ENCODE measurements around the gene KLHDC2. TPM values are rescaled to one million over a fixed set of nuclear protein-coding genes. Genes with fewer than 3 reads are reported as not detected.

KLHDC2 gene
- total and polyA plus RNA-seq, 2 donors (not counting 1 experiment from before 2014, with no cell fraction given) = 59.1 to 135 TPM

DNA sequence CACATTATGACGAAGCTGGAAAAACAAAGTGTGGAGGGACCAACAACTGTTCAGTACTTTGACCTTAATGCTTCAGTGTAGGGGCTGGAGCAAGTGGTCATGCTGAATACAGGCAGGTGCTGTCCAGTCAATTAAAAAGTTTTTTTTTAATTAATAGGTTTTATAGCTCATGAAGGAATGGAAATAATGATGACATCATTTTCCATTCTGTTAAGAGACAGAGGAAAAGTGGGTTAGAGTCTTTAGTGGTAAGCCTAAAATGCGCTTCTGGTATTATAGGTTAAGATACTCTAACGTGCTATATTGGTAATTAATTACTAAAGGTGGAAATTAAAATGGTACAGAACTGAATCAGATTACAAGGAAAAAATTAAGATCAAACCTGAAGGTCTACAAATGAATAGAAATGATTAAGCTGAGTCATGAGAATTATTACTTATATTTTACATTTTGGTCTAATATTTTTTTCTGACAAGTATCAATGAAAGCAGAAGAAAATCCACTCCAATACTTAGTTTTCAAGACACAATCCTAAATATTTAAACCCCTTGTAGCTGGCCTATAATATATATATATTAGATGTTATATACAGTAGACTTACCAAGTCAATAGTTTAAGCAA, 15.6 kb downstream of the KLHDC2 start:
- Histone ChIP-seq H3K9me3 (ENCODE audit: control insufficient read depth, insufficient read depth, low read depth, low read length) (no peaks in the 10 kb centered on the region), H4K20me1 (ENCODE audit: control insufficient read depth, extremely low read depth, insufficient read depth, low read length) (no peaks in the 10 kb centered on the region), H3K79me2 (ENCODE audit: control insufficient read depth, insufficient read depth, low read length) (no peaks in the 10 kb centered on the region), H3K27ac (ENCODE audit: insufficient read depth, low read length) (no peak overlapping the region), H3K4me2 (ENCODE audit: extremely low read depth, insufficient read depth, low read length) (no peak overlapping the region), H3K36me3 (ENCODE audit: control insufficient read depth, insufficient read depth, low read length) (peaks cover 5% of the 10 kb centered on the region), H3K27me3 (ENCODE audit: control insufficient read depth, insufficient read depth, low read length) (no peaks in the 10 kb centered on the region), H3K9ac (ENCODE audit: insufficient read depth, low read length) (no peak overlapping the region), H3K4me1 (ENCODE audit: control insufficient read depth, extremely low read depth, insufficient read depth, low read length) (no peaks in the 10 kb centered on the region), H3K4me3 (replicated peaks in 1 of 4; ENCODE audit: control extremely low read depth in 1 of 4, insufficient read depth in 1 of 4, low read depth in 3 of 4, low read length in 4 of 4) (no peak overlapping the region), H2AFZ (ENCODE audit: low read length) (no peak overlapping the region)
- DNase-seq (ENCODE audit: low read depth in 2 of 2) = no peak
- TF ChIP-seq, protein P1, sequence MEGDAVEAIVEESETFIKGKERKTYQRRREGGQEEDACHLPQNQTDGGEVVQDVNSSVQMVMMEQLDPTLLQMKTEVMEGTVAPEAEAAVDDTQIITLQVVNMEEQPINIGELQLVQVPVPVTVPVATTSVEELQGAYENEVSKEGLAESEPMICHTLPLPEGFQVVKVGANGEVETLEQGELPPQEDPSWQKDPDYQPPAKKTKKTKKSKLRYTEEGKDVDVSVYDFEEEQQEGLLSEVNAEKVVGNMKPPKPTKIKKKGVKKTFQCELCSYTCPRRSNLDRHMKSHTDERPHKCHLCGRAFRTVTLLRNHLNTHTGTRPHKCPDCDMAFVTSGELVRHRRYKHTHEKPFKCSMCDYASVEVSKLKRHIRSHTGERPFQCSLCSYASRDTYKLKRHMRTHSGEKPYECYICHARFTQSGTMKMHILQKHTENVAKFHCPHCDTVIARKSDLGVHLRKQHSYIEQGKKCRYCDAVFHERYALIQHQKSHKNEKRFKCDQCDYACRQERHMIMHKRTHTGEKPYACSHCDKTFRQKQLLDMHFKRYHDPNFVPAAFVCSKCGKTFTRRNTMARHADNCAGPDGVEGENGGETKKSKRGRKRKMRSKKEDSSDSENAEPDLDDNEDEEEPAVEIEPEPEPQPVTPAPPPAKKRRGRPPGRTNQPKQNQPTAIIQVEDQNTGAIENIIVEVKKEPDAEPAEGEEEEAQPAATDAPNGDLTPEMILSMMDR (conservative IDR thresholded peaks at IDR 0.05 in 1 of 2, IDR thresholded peaks at IDR 0.05 in 1 of 2; ENCODE audit: low read depth in 1 of 2, low read length in 2 of 2) = no peak
- TF ChIP-seq EZH2 (IDR thresholded peaks at IDR 0.05; ENCODE audit: low read length, missing control alignments) = no peak

DNA sequence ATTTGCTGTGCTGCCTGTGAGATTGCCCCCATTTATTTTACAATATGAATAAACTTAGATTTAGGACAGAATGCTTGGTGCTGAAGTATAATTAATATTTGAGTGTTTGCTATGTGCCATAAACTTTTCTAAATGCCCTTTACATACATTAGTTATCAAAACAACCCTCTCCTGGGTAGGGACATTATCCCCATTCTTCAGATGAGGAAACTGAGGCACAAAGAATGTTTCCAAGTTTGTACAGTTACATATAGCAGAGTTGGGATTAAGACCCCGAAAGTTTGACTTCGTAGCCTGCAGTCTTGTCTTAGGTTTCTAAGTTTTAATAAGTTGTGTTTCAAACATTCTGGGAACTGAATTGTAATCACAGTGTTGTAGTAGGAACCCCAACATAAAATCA, 18.4 kb downstream of the KLHDC2 start:
- DNase-seq (ENCODE audit: low read depth in 2 of 2) = no peak
- peaks cover 14% of the 10 kb centered on the region for H3K36me3 ChIP-seq (ENCODE audit: control insufficient read depth, insufficient read depth, low read length)
- H2AFZ ChIP-seq (ENCODE audit: low read length) = no peak overlapping the region
- H3K27ac ChIP-seq (ENCODE audit: insufficient read depth, low read length) = no peak overlapping the region
- no peak overlapping the region for H3K9ac ChIP-seq (ENCODE audit: insufficient read depth, low read length)
- TF ChIP-seq EZH2 (IDR thresholded peaks at IDR 0.05; ENCODE audit: low read length, missing control alignments) = no peak
- TF ChIP-seq, protein P1 (conservative IDR thresholded peaks at IDR 0.05 in 1 of 2, IDR thresholded peaks at IDR 0.05 in 1 of 2; ENCODE audit: low read depth in 1 of 2, low read length in 2 of 2) = no peak
- no peaks in the 10 kb centered on the region for H3K27me3 ChIP-seq (ENCODE audit: control insufficient read depth, insufficient read depth, low read length)
- no peak overlapping the region for H3K4me2 ChIP-seq (ENCODE audit: extremely low read depth, insufficient read depth, low read length)
- H3K4me1 ChIP-seq (ENCODE audit: control insufficient read depth, extremely low read depth, insufficient read depth, low read length) = no peaks in the 10 kb centered on the region
- no peaks in the 10 kb centered on the region for H3K9me3 ChIP-seq (ENCODE audit: control insufficient read depth, insufficient read depth, low read depth, low read length)
- no peaks in the 10 kb centered on the region for H3K79me2 ChIP-seq (ENCODE audit: control insufficient read depth, insufficient read depth, low read length)
- no peaks in the 10 kb centered on the region for H4K20me1 ChIP-seq (ENCODE audit: control insufficient read depth, extremely low read depth, insufficient read depth, low read length)
- no peak overlapping the region for H3K4me3 ChIP-seq (replicated peaks in 1 of 4; ENCODE audit: control extremely low read depth in 1 of 4, insufficient read depth in 1 of 4, low read depth in 3 of 4, low read length in 4 of 4)

DNA sequence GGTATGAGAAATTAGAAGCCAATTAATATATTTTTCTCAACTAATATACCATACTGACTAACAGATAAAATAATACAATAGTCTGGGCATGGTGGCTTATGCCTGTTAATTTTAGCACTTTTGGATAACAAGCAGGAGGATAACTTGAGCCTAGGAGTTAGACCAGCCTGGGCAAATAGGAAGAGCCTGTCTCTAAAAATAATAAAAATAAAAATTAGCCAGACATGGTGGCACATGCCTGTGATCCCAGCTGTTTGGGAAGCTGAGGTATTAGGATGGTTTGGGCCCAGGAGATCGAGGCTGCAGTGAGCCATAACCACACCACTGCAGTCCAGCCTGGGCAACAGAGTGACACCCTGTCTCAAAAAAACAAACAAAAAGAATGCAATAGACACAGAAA, 24.7 kb downstream of the KLHDC2 start:
- DNase-seq (ENCODE audit: low read depth in 2 of 2) = no peak
- Histone ChIP-seq H3K4me2 (ENCODE audit: extremely low read depth, insufficient read depth, low read length) (no peak overlapping the region), H3K27ac (ENCODE audit: insufficient read depth, low read length) (no peak overlapping the region), H3K36me3 (ENCODE audit: control insufficient read depth, insufficient read depth, low read length) (peaks cover 11% of the 10 kb centered on the region), H3K4me3 (replicated peaks in 1 of 4; ENCODE audit: control extremely low read depth in 1 of 4, insufficient read depth in 1 of 4, low read depth in 3 of 4, low read length in 4 of 4) (no peak overlapping the region), H2AFZ (ENCODE audit: low read length) (no peak overlapping the region), H4K20me1 (ENCODE audit: control insufficient read depth, extremely low read depth, insufficient read depth, low read length) (no peaks in the 10 kb centered on the region), H3K4me1 (ENCODE audit: control insufficient read depth, extremely low read depth, insufficient read depth, low read length) (no peaks in the 10 kb centered on the region), H3K9ac (ENCODE audit: insufficient read depth, low read length) (no peak overlapping the region), H3K27me3 (ENCODE audit: control insufficient read depth, insufficient read depth, low read length) (no peaks in the 10 kb centered on the region), H3K79me2 (ENCODE audit: control insufficient read depth, insufficient read depth, low read length) (no peaks in the 10 kb centered on the region), H3K9me3 (ENCODE audit: control insufficient read depth, insufficient read depth, low read depth, low read length) (no peaks in the 10 kb centered on the region)
- TF ChIP-seq, protein P1 (conservative IDR thresholded peaks at IDR 0.05 in 1 of 2, IDR thresholded peaks at IDR 0.05 in 1 of 2; ENCODE audit: low read depth in 1 of 2, low read length in 2 of 2) = no peak
- no peak for TF ChIP-seq EZH2 (IDR thresholded peaks at IDR 0.05; ENCODE audit: low read length, missing control alignments)

Data from fibroblast of lung (primary cell).